ENCODE measurements around the gene PBX4.

The PBX4 gene

DNA sequence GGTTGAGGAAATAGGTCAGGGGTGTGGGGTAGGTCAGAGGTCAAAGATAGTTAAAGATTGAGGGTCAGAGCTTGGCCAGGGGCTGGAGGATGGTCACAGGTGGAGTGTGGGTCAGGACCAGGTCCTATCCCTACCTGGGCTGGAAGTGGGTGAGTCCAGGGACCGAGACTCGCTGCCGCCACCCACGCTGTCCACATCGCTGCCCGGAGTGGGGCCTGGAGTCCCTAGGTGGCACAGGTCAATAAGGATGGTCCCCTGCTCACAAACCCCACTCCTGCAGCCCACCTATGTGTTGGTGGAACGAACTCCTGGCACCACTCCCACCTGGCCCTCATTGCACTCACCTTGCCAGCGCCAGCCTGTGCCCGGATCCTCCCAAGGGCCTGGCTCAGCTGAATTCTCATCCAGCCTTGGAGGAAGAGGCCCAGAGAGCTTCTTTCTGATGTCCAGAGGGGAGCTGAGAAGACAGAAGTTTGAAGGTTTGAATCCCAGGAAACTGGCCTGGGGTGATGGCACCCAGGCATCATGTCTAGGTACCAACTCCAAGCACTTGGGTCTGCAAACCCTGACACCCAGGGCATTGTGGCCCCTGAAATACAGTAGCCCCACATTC lies 18.2 kb upstream of the PBX4 start:
- H3K27ac ChIP-seq (ENCODE audit: poor library complexity, severe bottlenecking), result no peak overlapping the region

DNA sequence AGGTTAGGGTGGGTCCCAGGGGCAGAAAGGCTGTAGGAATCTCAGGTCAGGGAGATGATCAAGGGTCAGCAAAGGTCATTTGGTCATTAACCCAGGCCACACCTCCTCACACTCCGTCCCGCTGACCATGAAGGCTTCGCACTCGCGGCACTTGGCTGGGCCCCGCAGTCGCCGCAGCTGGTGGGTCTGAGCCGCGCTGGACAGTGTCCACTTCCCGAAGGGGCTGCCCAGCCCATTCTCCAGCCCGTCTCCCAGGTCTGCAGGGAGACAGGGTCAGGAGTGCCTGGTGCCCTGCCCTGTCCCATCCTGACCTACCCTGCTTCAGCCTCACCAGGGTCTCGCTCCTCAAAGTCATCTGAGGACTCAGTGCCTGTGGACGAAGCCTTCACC lies 16.8 kb upstream of the PBX4 start:
- Histone ChIP-seq H3K9me3 (ENCODE audit: severe bottlenecking) (no peaks in the 10 kb centered on the region), H3K36me3 (ENCODE audit: low read depth) (peaks cover 9% of the 10 kb centered on the region), H3K27ac (ENCODE audit: poor library complexity, severe bottlenecking) (no peak overlapping the region), H3K27me3 (ENCODE audit: insufficient read depth, poor library complexity, severe bottlenecking) (no peaks in the 10 kb centered on the region), H3K4me1 (ENCODE audit: insufficient read depth, poor library complexity, severe bottlenecking) (no peaks in the 10 kb centered on the region), H3K4me3 (ENCODE audit: severe bottlenecking) (no peak overlapping the region)
- TF ChIP-seq, protein P1, sequence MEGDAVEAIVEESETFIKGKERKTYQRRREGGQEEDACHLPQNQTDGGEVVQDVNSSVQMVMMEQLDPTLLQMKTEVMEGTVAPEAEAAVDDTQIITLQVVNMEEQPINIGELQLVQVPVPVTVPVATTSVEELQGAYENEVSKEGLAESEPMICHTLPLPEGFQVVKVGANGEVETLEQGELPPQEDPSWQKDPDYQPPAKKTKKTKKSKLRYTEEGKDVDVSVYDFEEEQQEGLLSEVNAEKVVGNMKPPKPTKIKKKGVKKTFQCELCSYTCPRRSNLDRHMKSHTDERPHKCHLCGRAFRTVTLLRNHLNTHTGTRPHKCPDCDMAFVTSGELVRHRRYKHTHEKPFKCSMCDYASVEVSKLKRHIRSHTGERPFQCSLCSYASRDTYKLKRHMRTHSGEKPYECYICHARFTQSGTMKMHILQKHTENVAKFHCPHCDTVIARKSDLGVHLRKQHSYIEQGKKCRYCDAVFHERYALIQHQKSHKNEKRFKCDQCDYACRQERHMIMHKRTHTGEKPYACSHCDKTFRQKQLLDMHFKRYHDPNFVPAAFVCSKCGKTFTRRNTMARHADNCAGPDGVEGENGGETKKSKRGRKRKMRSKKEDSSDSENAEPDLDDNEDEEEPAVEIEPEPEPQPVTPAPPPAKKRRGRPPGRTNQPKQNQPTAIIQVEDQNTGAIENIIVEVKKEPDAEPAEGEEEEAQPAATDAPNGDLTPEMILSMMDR (IDR thresholded peaks at IDR 0.05; ENCODE audit: poor library complexity, severe bottlenecking), result no peak
- no peak for ATAC-seq (ENCODE audit: low read depth)
- DNase-seq (ENCODE audit: low spot score), result no peak

More for the DNA sequence above, 18.2 kb upstream of the PBX4 start:
- H3K9me3 ChIP-seq (ENCODE audit: severe bottlenecking), result no peaks in the 10 kb centered on the region
- no peaks in the 10 kb centered on the region for H3K4me1 ChIP-seq (ENCODE audit: insufficient read depth, poor library complexity, severe bottlenecking)
- ATAC-seq (ENCODE audit: low read depth) (no peak; the same call in 2 of the 3 replicates), DNase-seq (ENCODE audit: low spot score) (no peak)
- no peak overlapping the region for H3K4me3 ChIP-seq (ENCODE audit: severe bottlenecking)
- peaks cover 9% of the 10 kb centered on the region for H3K36me3 ChIP-seq (ENCODE audit: low read depth)
- H3K27me3 ChIP-seq (ENCODE audit: insufficient read depth, poor library complexity, severe bottlenecking), result no peaks in the 10 kb centered on the region
- TF ChIP-seq, protein P1 (IDR thresholded peaks at IDR 0.05; ENCODE audit: poor library complexity, severe bottlenecking), result no peak

DNA sequence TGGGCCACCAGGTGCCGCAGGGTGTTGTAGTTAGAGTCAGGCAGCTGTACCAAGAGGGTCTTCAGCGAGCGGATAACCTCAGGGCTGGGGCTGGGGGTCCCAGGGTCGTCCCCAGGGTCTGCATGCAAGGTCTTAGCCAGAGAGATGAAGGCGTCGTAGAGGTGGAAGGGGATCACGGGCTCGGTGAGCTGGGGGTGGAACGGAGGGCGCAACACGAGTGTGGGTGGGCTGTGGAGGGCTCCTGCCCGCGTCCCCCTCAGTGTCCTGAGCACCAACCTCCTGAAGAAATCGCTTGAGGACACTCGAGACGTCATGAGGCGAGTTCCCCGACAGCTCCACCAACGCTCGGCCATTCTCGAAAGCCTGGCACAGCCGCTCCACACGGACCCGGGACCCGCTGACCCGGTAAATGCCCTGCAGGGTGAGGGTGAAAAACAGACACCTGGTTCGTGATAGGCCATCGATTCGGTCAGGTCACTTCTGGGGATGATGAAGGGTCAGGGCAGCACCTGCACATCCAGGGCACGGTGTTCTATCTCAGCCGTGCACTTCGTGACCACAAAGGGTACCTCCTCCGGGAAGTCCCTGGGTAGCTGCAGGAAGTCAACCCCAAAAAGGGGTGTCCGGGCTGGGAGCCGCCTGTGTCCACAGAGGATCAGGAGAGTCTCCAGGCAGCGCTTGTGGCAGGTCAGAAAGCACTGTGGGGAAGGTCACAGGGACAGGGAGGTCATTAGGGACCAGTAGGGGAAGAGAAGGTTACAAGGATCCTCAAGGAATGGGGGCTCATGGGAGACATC lies 16.2 kb upstream of the PBX4 start:
- ATAC-seq (ENCODE audit: low read depth), result no peak
- no peak overlapping the region for H3K27ac ChIP-seq (ENCODE audit: poor library complexity, severe bottlenecking)

DNA sequence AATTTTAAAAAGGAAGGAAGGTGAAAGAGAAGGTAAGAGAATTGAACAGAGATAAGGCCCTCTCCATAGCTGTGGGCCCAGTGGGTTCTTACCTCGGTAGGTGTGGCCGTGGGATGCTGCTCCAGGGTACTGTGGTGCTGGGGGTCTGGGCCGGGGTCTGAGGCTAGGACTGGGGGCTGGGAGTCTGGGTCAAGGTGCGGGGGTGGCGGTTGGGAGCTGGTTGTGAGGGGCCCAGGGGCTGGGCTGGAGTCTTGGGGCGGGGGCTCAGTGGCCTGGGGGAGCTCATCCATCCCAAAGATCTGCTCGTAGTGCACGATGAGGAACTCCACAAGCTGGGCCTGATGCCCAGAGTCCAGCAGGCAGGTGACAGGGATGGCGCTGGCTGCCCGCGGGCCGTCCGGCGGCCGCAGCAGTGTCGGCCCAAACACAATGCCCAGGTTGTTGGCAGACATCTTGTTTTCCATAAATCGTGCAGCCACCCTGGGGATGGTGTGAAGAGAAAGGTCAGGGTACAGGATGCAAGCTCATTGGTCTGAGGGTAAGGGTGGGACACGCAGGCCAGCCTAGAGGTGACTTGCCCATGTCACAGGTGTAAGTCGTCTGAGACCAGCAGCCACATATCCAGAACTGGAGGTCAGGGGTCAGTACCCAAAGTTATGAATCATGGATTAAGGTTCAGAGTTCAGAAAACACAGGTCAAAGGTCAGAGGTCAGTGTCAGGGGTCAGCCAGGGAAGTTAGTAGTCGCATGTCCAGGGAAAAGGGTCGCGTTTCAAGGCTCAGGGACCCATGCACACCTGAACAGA lies 15.4 kb upstream of the PBX4 start:
- TF ChIP-seq, protein P1 (IDR thresholded peaks at IDR 0.05; ENCODE audit: poor library complexity, severe bottlenecking), result no peak
- Histone ChIP-seq H3K4me3 (ENCODE audit: severe bottlenecking) (no peak overlapping the region), H3K4me1 (ENCODE audit: insufficient read depth, poor library complexity, severe bottlenecking) (no peaks in the 10 kb centered on the region), H3K27ac (ENCODE audit: poor library complexity, severe bottlenecking) (no peak overlapping the region), H3K9me3 (ENCODE audit: severe bottlenecking) (no peaks in the 10 kb centered on the region), H3K36me3 (ENCODE audit: low read depth) (peaks cover 9% of the 10 kb centered on the region), H3K27me3 (ENCODE audit: insufficient read depth, poor library complexity, severe bottlenecking) (no peaks in the 10 kb centered on the region)
- no peak for ATAC-seq (ENCODE audit: low read depth)
- DNase-seq (ENCODE audit: low spot score), result no peak

More for the DNA sequence above, 16.2 kb upstream of the PBX4 start:
- Histone ChIP-seq H3K4me1 (ENCODE audit: insufficient read depth, poor library complexity, severe bottlenecking) (no peaks in the 10 kb centered on the region), H3K9me3 (ENCODE audit: severe bottlenecking) (no peaks in the 10 kb centered on the region), H3K4me3 (ENCODE audit: severe bottlenecking) (no peak overlapping the region), H3K27me3 (ENCODE audit: insufficient read depth, poor library complexity, severe bottlenecking) (no peaks in the 10 kb centered on the region), H3K36me3 (ENCODE audit: low read depth) (peaks cover 9% of the 10 kb centered on the region)
- TF ChIP-seq, protein P1 (IDR thresholded peaks at IDR 0.05; ENCODE audit: poor library complexity, severe bottlenecking), result no peak
- DNase-seq (ENCODE audit: low spot score), result no peak

All from RWPE2 (cell line).